Mucosa of descending colon (tissue), 3 donors: ENCODE results near the gene CTDSP2. TPM values are rescaled to one million over a fixed set of nuclear protein-coding genes. Genes with fewer than 3 reads are reported as not detected.

Source experiments
- ATAC-seq: fragments of 200-7000 bp; cut with Tn5 transposase; one replicate; pipeline ENCODE4 v1.9.1; 2020; ENCODE audit warnings: mild to moderate bottlenecking, moderate library complexity
- DNase-seq, 3 donors: peaks; one replicate each; pipeline ENCODE4 v3.0.0-alpha.2; 2020
- H3K36me3 ChIP-seq: fragments of 200-600 bp; one replicate; pipeline ENCODE4 v1.8.0; 2021; ENCODE audit warnings: low read depth, mild to moderate bottlenecking
- H3K4me1 ChIP-seq: fragments of 200-600 bp; one replicate; pipeline ENCODE4 v1.8.0; 2021; ENCODE audit warnings: low read depth, mild to moderate bottlenecking
- H3K4me3 ChIP-seq: fragments of 200-600 bp; one replicate; pipeline ENCODE4 v1.8.0; 2021; ENCODE audit warnings: mild to moderate bottlenecking
- H3K9me3 ChIP-seq: fragments of 200-600 bp; one replicate; pipeline ENCODE4 v1.8.0; 2021; ENCODE audit warnings: mild to moderate bottlenecking
- intact Hi-C, 2 donors: fragments of 100-400 bp; cut with DNase I in 1 of 2; cut with micrococcal nuclease in 1 of 2; formaldehyde crosslinking; loops; one replicate each; pipeline versions ENCODE4 v1.11.0 to v1.11.1; 2022; cut with DNase I, micrococcal nuclease
- total RNA-seq, 3 donors: library from RNA; stranded (reverse); fragmentation: NEBNext Ultra II Directional in 2 of 3; extraction: Animal tissue kit (Norgen Biotek cat#: 25700) in 2 of 3; gene quantifications; one replicate each; pipeline versions ENCODE4 v1.2.1 to v1.2.4, GENCODE V29; 2021 to 2023
- TF ChIP-seq, protein P1 (sequence below): fragments of 200-600 bp; IDR thresholded peaks from one replicate; pipeline ENCODE4 v1.8.0; 2022; ENCODE audit warnings: antibody characterized with exemption, mild to moderate bottlenecking
- donor health status: DM: no; HTN: no; CAD: no; lungs with moderate emphysema.
- donor health status: DM: no; HTN: no; CAD: no.
- donor health status: DM: no; HTN: yes; CAD: no.

CTDSP2 gene
- total RNA-seq, 3 donors from 2014 or later = 220 to 339 (median 256) TPM

DNA sequence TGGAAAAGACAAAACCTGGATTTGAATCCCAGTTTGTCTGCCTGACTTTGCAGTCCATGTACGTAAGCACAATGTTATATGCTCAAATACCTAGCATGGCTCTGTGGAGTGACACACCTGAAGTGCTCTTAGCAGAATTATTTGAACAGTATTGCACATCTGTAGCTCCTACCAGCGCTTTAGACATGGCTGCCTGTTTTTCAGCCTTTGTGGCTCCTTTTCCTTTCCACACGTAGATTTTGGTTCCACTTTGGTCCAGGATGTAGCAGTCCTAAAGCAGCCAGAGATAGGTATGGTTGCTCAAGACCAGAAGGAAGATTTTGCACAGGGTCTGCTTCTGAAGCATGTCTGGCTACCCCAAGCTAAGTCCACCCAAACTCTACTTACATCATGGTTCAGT lies 37.1 kb downstream of the CTDSP2 start:
- no peak for ATAC-seq
- Histone ChIP-seq H3K4me1 (no peaks in the 10 kb centered on the region), H3K9me3 (no peaks in the 10 kb centered on the region), H3K36me3 (no peaks in the 10 kb centered on the region), H3K4me3 (no peak overlapping the region)
- intact Hi-C loops = loop anchor here in 1 of 2 donors (10.0 kb wide), 1 partner anchor 95 kb away; no protein-coding TSS in a partner anchor
- TF ChIP-seq, protein P1, sequence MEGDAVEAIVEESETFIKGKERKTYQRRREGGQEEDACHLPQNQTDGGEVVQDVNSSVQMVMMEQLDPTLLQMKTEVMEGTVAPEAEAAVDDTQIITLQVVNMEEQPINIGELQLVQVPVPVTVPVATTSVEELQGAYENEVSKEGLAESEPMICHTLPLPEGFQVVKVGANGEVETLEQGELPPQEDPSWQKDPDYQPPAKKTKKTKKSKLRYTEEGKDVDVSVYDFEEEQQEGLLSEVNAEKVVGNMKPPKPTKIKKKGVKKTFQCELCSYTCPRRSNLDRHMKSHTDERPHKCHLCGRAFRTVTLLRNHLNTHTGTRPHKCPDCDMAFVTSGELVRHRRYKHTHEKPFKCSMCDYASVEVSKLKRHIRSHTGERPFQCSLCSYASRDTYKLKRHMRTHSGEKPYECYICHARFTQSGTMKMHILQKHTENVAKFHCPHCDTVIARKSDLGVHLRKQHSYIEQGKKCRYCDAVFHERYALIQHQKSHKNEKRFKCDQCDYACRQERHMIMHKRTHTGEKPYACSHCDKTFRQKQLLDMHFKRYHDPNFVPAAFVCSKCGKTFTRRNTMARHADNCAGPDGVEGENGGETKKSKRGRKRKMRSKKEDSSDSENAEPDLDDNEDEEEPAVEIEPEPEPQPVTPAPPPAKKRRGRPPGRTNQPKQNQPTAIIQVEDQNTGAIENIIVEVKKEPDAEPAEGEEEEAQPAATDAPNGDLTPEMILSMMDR = no peak
- no peak for DNase-seq

DNA sequence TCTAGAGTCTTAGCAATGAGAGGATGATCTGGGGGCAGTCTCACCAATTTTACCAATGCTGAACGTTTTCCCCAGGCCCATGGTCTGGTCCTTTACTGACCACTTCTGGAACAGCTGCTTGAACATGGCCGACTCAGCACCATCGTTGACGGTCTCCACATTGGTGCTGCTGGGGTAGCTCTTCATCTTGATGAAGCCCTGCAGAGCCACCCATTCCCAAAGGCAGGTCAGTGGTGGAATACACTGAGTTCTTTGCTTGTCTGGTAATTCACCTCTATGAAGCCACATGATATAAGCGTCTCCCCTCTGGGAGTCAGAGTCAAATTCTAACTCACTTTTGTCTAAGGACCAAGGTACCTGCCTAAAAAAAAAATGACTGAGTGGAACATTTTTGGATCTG lies 38.2 kb downstream of the CTDSP2 start:
- Histone ChIP-seq H3K9me3 (no peaks in the 10 kb centered on the region), H3K4me3 (no peak overlapping the region), H3K4me1 (no peaks in the 10 kb centered on the region), H3K36me3 (no peaks in the 10 kb centered on the region)
- no peak for DNase-seq
- TF ChIP-seq, protein P1 = no peak
- no peak for ATAC-seq
- intact Hi-C loops = loop anchor here in 1 of 2 donors (10.0 kb wide), 1 partner anchor 96 kb away; no protein-coding TSS in a partner anchor

DNA sequence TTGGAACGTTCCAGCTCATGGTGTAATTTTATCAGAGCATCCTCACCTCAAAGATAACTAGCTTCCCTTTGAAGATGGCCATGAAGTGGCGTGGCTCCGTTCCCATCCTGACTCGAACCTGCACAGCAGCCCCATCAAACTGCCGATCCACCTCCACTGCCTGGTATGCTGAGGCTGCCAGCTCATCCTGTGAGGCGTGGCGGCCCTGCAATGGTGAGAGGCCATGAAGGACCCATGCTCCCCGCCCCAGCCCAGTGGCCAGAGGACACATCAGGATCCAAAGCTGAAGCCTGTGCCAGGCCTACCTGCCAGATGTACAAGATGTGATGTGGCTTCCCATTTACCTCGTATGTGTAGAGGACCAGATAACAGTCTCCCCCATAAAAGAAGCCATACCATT lies 39.2 kb downstream of the CTDSP2 start:
- H3K9me3 ChIP-seq = no peaks in the 10 kb centered on the region
- ATAC-seq (no peak), DNase-seq (no peak)
- no peaks in the 10 kb centered on the region for H3K36me3 ChIP-seq
- TF ChIP-seq, protein P1 = no peak
- intact Hi-C loops = loop anchor here in 1 of 2 donors (10.0 kb wide), 1 partner anchor 98 kb away; no protein-coding TSS in a partner anchor
- H3K4me3 ChIP-seq = no peak overlapping the region
- no peaks in the 10 kb centered on the region for H3K4me1 ChIP-seq

DNA sequence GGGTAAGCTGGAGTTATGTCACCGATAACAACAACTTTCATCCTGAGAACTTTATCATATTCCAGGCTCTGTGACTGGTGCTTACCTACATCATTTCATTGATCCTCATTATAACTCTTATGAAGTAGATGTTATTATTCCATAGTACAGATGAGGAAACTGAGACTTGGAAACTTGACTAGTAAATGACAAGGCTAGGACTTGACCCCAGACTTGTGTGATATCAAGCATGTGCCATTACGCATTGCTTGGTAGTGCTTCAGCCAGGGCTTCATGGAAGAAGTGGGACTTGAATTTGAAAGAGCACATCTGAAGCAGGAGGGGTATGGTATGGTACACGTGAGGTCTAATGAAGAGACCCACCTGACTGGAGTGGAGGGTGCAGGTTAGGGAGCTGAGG lies 39.9 kb downstream of the CTDSP2 start:
- no peaks in the 10 kb centered on the region for H3K4me1 ChIP-seq
- no peak for ATAC-seq
- H3K4me3 ChIP-seq = no peak overlapping the region
- DNase-seq = no peak
- no peaks in the 10 kb centered on the region for H3K36me3 ChIP-seq
- intact Hi-C loops = loop anchor here in 1 of 2 donors (10.0 kb wide), 1 partner anchor 98 kb away; no protein-coding TSS in a partner anchor
- H3K9me3 ChIP-seq = no peaks in the 10 kb centered on the region
- TF ChIP-seq, protein P1 = no peak

DNA sequence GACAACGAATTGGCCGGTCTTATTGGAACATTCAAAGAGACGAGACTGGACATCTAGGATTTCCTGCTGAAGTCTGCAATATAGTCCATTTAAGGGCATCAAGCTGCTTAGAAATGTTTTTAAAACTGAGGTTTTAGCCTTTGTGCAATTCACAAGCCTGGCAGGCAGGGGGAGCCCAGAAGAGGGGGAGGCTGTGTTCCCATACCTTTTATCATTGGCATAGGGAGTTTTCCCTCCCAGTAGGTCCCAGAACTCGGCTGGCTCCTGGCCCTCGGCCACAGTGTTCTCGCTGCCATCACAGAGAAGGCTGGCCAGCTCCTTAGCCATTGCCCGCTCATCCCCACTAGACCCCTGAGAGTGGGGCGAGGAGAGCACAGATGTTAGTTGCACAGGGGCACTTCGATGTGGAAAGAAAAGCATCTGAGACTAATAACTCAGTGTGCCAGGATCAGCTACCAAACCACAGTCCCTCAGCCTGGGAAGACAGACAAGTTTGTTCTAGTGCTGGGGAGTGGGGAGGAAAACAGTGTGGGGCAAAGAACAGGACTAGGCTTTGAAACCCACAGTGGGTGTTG lies 43.1 kb downstream of the CTDSP2 start:
- TF ChIP-seq, protein P1 = peak; percentile 59
- Histone ChIP-seq H3K4me3 (no peak overlapping the region), H3K36me3 (no peaks in the 10 kb centered on the region), H3K4me1 (no peaks in the 10 kb centered on the region), H3K9me3 (no peaks in the 10 kb centered on the region)
- peak; percentile 83 for ATAC-seq
- intact Hi-C loops = loop anchor here in 1 of 2 donors (10.0 kb wide), 1 partner anchor 101 kb away; no protein-coding TSS in a partner anchor
- DNase-seq = peak in 2 of 3 donors; percentile 42 to 65
